ENCODE data around the gene PIP4K2A. TPM values are rescaled to one million over a fixed set of nuclear protein-coding genes. Genes with fewer than 3 reads are reported as not detected.

PIP4K2A gene
- total and polyA plus RNA-seq, 2 of the 13 experiments (the other 11 are each of a cell fraction or from before 2014, with no cell fraction given): 9.1 to 22.6 TPM

- Histone ChIP-seq H2AFZ (ENCODE audit: low read length) (no peak overlapping the region), H3K27ac (ENCODE audit: extremely low read length, insufficient read depth, low read length) (no peak overlapping the region), H3K9me3 (ENCODE audit: low read length) (no peaks in the 10 kb centered on the region), H3K4me2 (ENCODE audit: low read depth, low read length) (no peak overlapping the region), H3K27me3 (ENCODE audit: control insufficient read depth in 1 of 2, insufficient read depth in 2 of 2, low read length in 2 of 2) (no peaks in the 10 kb centered on the region; a peak in 1 of 5 replicates), H3K36me3 (replicated peaks in 1 of 2; ENCODE audit: control insufficient read depth in 1 of 2, insufficient read depth in 2 of 2, low read length in 2 of 2) (no peaks in the 10 kb centered on the region), H3K4me1 (ENCODE audit: insufficient read depth, low read length) (no peaks in the 10 kb centered on the region), H3K9ac (ENCODE audit: insufficient read depth, low read depth, low read length) (no peak overlapping the region), H3K79me2 (ENCODE audit: insufficient read depth, low read length) (no peaks in the 10 kb centered on the region), H3K4me3 (replicated peaks in 1 of 3; ENCODE audit: insufficient read depth in 1 of 3, low read depth in 2 of 3, low read length in 3 of 3) (no peak overlapping the region), H4K20me1 (ENCODE audit: insufficient read depth, low read length) (no peaks in the 10 kb centered on the region)
- in situ Hi-C loops (cut with HindIII; ENCODE audit: extremely low pct_ligation_motif_present, low pct_unique_long_range_greater_than_20kb) (no loop called here), intact Hi-C loops (cut with micrococcal nuclease; ENCODE audit: unreplicated experiment) (no loop called here)
- POLR2A ChIA-PET: no interaction called here
- no peak for TF ChIP-seq ZNF572 (CRISPR knock-in tag; IDR thresholded peaks at IDR 0.05)
- TF ChIP-seq CCAR2 (optimal IDR thresholded peaks at IDR 0.05; ENCODE audit: low read depth, low read length): no peak
- TF ChIP-seq CCDC6 (CRISPR knock-in tag; IDR thresholded peaks at IDR 0.05): no peak
- no peak for TF ChIP-seq GATA4 (IDR thresholded peaks at IDR 0.05; ENCODE audit: borderline replicate concordance, low read depth)
- TF ChIP-seq SCMH1 (CRISPR knock-in tag; IDR thresholded peaks at IDR 0.05; ENCODE audit: borderline replicate concordance): no peak
- TF ChIP-seq ZSCAN25 (CRISPR knock-in tag; IDR thresholded peaks at IDR 0.05): no peak
- no peak for TF ChIP-seq HOXA5 (CRISPR knock-in tag; IDR thresholded peaks at IDR 0.05)
- no peak for TF ChIP-seq NONO (IDR thresholded peaks at IDR 0.05)
- TF ChIP-seq NONO (CRISPR knock-in tag; conservative IDR thresholded peaks at IDR 0.05): no peak
- TF ChIP-seq ATF2 (CRISPR knock-in tag; IDR thresholded peaks at IDR 0.05): no peak
- TF ChIP-seq ATM (IDR thresholded peaks at IDR 0.05; ENCODE audit: borderline replicate concordance): no peak
- TF ChIP-seq ZNF354B (CRISPR knock-in tag; IDR thresholded peaks at IDR 0.05): no peak
- no peak for TF ChIP-seq HOXA7 (CRISPR knock-in tag; IDR thresholded peaks at IDR 0.05)
- CTCF ChIA-PET (ENCODE audit: low intra/inter-chr PET ratio, low total read pairs): no interaction called here
- ATAC-seq: no peak
- WGBS (ENCODE audit: low lambda C conversion rate): 2% methylated on average over 3 of the region's 3 CpGs
- no peak for DNase-seq (ENCODE audit: low spot score)
- FAIRE-seq: no peak
- BruUV-seq (replicated peaks): no TSS peak
Observed at GRCh38 chr10:22501413-22501812, 213.0 kb downstream of the PIP4K2A start.
